HG03575 (cell line): ENCODE results near the gene BOC.

ENCODE experiments used
- ATAC-seq: cut with Tn5 transposase; IDR thresholded peaks from one replicate; pipeline ENCODE4 v1.9.1; 2021; ENCODE audit not compliant: unreplicated experiment, insufficient number of reproducible peaks, low FRiP score; ENCODE audit errors: extremely low read depth

Gene BOC

GRCh38 chr3:113243071-113243470 is 31.7 kb downstream of the BOC start:
- ATAC-seq = no peak

- ATAC-seq = no peak
Observed at GRCh38 chr3:113243846-113244245, 32.5 kb downstream of the BOC start.

- ATAC-seq = no peak
Observed at GRCh38 chr3:113245761-113246161, 34.4 kb downstream of the BOC start.

- ATAC-seq = no peak
Observed at GRCh38 chr3:113247068-113247467, 35.7 kb downstream of the BOC start.

GRCh38 chr3:113247675-113248458 is 36.5 kb downstream of the BOC start:
- no peak for ATAC-seq

- ATAC-seq = no peak
Observed at GRCh38 chr3:113249111-113249510, 37.8 kb downstream of the BOC start.

GRCh38 chr3:113249601-113250000 is 38.2 kb downstream of the BOC start:
- no peak for ATAC-seq

GRCh38 chr3:113250566-113250965 is 39.2 kb downstream of the BOC start:
- ATAC-seq = no peak

- ATAC-seq = no peak
Observed at GRCh38 chr3:113251817-113252216, 40.5 kb downstream of the BOC start.

- no peak for ATAC-seq
Observed at GRCh38 chr3:113252553-113252952, 41.2 kb downstream of the BOC start.

GRCh38 chr3:113253702-113254101 is 42.3 kb downstream of the BOC start:
- ATAC-seq = no peak

- ATAC-seq = no peak
Observed at GRCh38 chr3:113254171-113254947, 43.0 kb downstream of the BOC start.

GRCh38 chr3:113255100-113255853 is 43.9 kb downstream of the BOC start:
- no peak for ATAC-seq

- ATAC-seq = no peak
Observed at GRCh38 chr3:113255854-113256615, 44.7 kb downstream of the BOC start.

- ATAC-seq = no peak
Observed at GRCh38 chr3:113258361-113258760, 47.0 kb downstream of the BOC start.

- ATAC-seq = no peak
Observed at GRCh38 chr3:113259196-113259595, 47.8 kb downstream of the BOC start.

- ATAC-seq = no peak
Observed at GRCh38 chr3:113261063-113261625, 49.8 kb downstream of the BOC start.

GRCh38 chr3:113261626-113262303 is 50.4 kb downstream of the BOC start:
- ATAC-seq = no peak
